Neural cell (in vitro differentiated cells): ENCODE results near the gene WDR89. TPM values are rescaled to one million over a fixed set of nuclear protein-coding genes. Genes with fewer than 3 reads are reported as not detected.

Source experiments
- H2AFZ ChIP-seq: fragments of 200-600, 300-800 bp; sonication (generic), shearing (Covaris generic); 2 replicates; pipeline ENCODE4 v1.6.0; 2014; ENCODE audit warnings: low read depth, mild to moderate bottlenecking, antibody characterized with exemption, low read length, moderate library complexity
- H3F3A ChIP-seq: fragments of 200-600 bp; shearing (Covaris generic); 2 replicates; pipeline ENCODE4 v1.6.1; 2016; ENCODE audit warnings: mild to moderate bottlenecking, moderate library complexity, mixed read lengths, antibody characterized with exemption, low read length; ENCODE audit not compliant: insufficient read depth, poor library complexity, severe bottlenecking
- H3K27ac ChIP-seq: fragments of 200-600, 300-800 bp; sonication (generic), shearing (Covaris generic); 2 replicates; pipeline ENCODE4 v1.5.1; 2014; ENCODE audit warnings: mild to moderate bottlenecking, low read length, moderate library complexity
- H3K27me3 ChIP-seq: fragments of 300-800, 200-600 bp; sonication (generic), shearing (Covaris generic); 2 replicates; pipeline ENCODE4 v1.6.0; 2014; ENCODE audit warnings: mild to moderate bottlenecking, low read depth, low read length, moderate library complexity; ENCODE audit not compliant: insufficient read depth
- H3K36me3 ChIP-seq: fragments of 300-800, 200-600 bp; sonication (generic), shearing (Covaris generic); 2 replicates; pipeline ENCODE4 v1.5.1; 2014; ENCODE audit warnings: mild to moderate bottlenecking, antibody characterized with exemption, low read length, moderate library complexity; ENCODE audit not compliant: insufficient read depth
- H3K4me2 ChIP-seq: fragments of 300-800, 200-600 bp; sonication (generic), shearing (Covaris generic); 2 replicates; pipeline ENCODE4 v1.6.0; 2014; ENCODE audit warnings: mild to moderate bottlenecking, low read length
- H3K4me3 ChIP-seq: fragments of 300-800, 200-600 bp; sonication (generic), shearing (Covaris generic); 2 replicates; pipeline ENCODE4 v1.5.1; 2014; ENCODE audit warnings: mild to moderate bottlenecking, low read length, moderate library complexity
- H3K79me2 ChIP-seq: fragments of 200-600 bp; shearing (Covaris generic); replicated peaks from 2 replicates; pipeline ENCODE4 v1.6.0; 2014; ENCODE audit warnings: mild to moderate bottlenecking, low read length, moderate library complexity; ENCODE audit not compliant: insufficient read depth
- H3K9ac ChIP-seq: fragments of 300-800, 200-600 bp; sonication (generic), shearing (Covaris generic); 2 replicates; pipeline ENCODE4 v1.6.1; 2016; ENCODE audit warnings: mild to moderate bottlenecking, low read length, mixed read lengths
- H3K9me2 ChIP-seq: fragments of 200-600 bp; shearing (Covaris generic); 2 replicates; pipeline ENCODE4 v1.6.1; 2016; ENCODE audit warnings: mild to moderate bottlenecking, low read length, mixed read lengths; ENCODE audit not compliant: insufficient read depth
- H3K9me3 ChIP-seq: fragments of 200-600, 300-800 bp; sonication (generic), shearing (Covaris generic); 2 replicates; pipeline ENCODE4 v1.6.1; 2016; ENCODE audit warnings: mild to moderate bottlenecking, mixed run types, low read length, moderate library complexity, mixed read lengths
- H4K20me1 ChIP-seq: fragments of 200-600 bp; shearing (Covaris generic); 2 replicates; pipeline ENCODE4 v1.6.1; 2016; ENCODE audit warnings: mild to moderate bottlenecking, mixed run types; ENCODE audit not compliant: insufficient read depth
- CTCF ChIP-seq: fragments of 450-650 bp; IDR thresholded peaks from 2 replicates; pipeline ENCODE4 v1.5.1; 2014; ENCODE audit warnings: antibody characterized with exemption, mild to moderate bottlenecking, moderate library complexity; ENCODE audit not compliant: poor library complexity, severe bottlenecking
- EP300 ChIP-seq: fragments of 450-650 bp; conservative IDR thresholded peaks from 2 replicates; pipeline ENCODE4 v1.6.1; 2014; ENCODE audit warnings: antibody characterized with exemption, mild to moderate bottlenecking, moderate library complexity; ENCODE audit not compliant: poor library complexity, severe bottlenecking
- EZH2 ChIP-seq: fragments of 200-600, 300-800 bp; shearing (Covaris generic), sonication (generic); IDR thresholded peaks from 2 replicates; pipeline ENCODE4 v1.6.1; 2014; ENCODE audit warnings: antibody characterized with exemption, low read length, borderline replicate concordance, mild to moderate bottlenecking; ENCODE audit not compliant: insufficient read depth, poor library complexity, severe bottlenecking
- MXI1 ChIP-seq: fragments of 450-650 bp; conservative IDR thresholded peaks from 2 replicates; pipeline ENCODE4 v1.6.1; 2014; ENCODE audit warnings: antibody characterized with exemption, mild to moderate bottlenecking; ENCODE audit not compliant: poor library complexity, severe bottlenecking
- POLR2AphosphoS5 ChIP-seq: IDR thresholded peaks from 2 replicates; pipeline ENCODE4 v1.6.1; 2012
- RAD21 ChIP-seq: fragments of 450-650 bp; conservative IDR thresholded peaks from 2 replicates; pipeline ENCODE4 v1.6.1; 2014; ENCODE audit warnings: antibody characterized with exemption, mild to moderate bottlenecking, moderate library complexity
- REST ChIP-seq: IDR thresholded peaks from 2 replicates; pipeline ENCODE4 v1.6.1; 2012; ENCODE audit warnings: borderline replicate concordance
- SMC3 ChIP-seq: fragments of 450-650 bp; conservative IDR thresholded peaks from 2 replicates; pipeline ENCODE4 v1.6.1; 2014; ENCODE audit warnings: antibody characterized with exemption, mild to moderate bottlenecking, moderate library complexity; ENCODE audit not compliant: poor library complexity
- TAF1 ChIP-seq: IDR thresholded peaks from 2 replicates; pipeline ENCODE4 v1.6.1; 2012; ENCODE audit warnings: low read depth
- polyA plus RNA-seq: library from polyadenylated mRNA; depleted of rRNA; stranded (reverse); fragments of >200 nt; gene quantifications from 2 replicates; pipeline ENCODE4 v1.2.3, GENCODE V29; 2014

WDR89 gene
- polyA plus RNA-seq, 1 donor from 2014 or later = 15.3 TPM

- no peak overlapping the region for H3K4me3 ChIP-seq
- H3K27me3 ChIP-seq = no peaks in the 10 kb centered on the region
- H3K9ac ChIP-seq = no peak overlapping the region
- no peak overlapping the region for H3K4me2 ChIP-seq
- no peaks in the 10 kb centered on the region for H4K20me1 ChIP-seq
- no peak overlapping the region for H2AFZ ChIP-seq
- H3F3A ChIP-seq = no peaks in the 10 kb centered on the region
- no peak for TF ChIP-seq POLR2AphosphoS5
- no peak for TF ChIP-seq SMC3
- TF ChIP-seq REST = no peak
- TF ChIP-seq MXI1 = no peak
- TF ChIP-seq EZH2 = no peak
- TF ChIP-seq EP300 = no peak
- no peak for TF ChIP-seq RAD21
- no peaks in the 10 kb centered on the region for H3K79me2 ChIP-seq
- no peaks in the 10 kb centered on the region for H3K36me3 ChIP-seq
- H3K9me3 ChIP-seq = no peaks in the 10 kb centered on the region
- no peak overlapping the region for H3K27ac ChIP-seq
- H3K9me2 ChIP-seq = no peaks in the 10 kb centered on the region
These were observed 25.7 kb downstream of the WDR89 start for GRCh38 chr14:63616015-63616414.

GRCh38 chr14:63614679-63615363 is 26.9 kb downstream of the WDR89 start:
- H3K9me3 ChIP-seq = no peaks in the 10 kb centered on the region
- H3F3A ChIP-seq = no peaks in the 10 kb centered on the region
- no peaks in the 10 kb centered on the region for H4K20me1 ChIP-seq
- peaks cover 4% of the 10 kb centered on the region for H3K79me2 ChIP-seq
- no peaks in the 10 kb centered on the region for H3K27me3 ChIP-seq
- no peak overlapping the region for H3K9ac ChIP-seq
- no peak overlapping the region for H3K4me3 ChIP-seq
- H3K36me3 ChIP-seq = no peaks in the 10 kb centered on the region
- TF ChIP-seq POLR2AphosphoS5 = no peak
- no peak overlapping the region for H3K27ac ChIP-seq
- H3K9me2 ChIP-seq = no peaks in the 10 kb centered on the region
- no peak overlapping the region for H2AFZ ChIP-seq
- no peak overlapping the region for H3K4me2 ChIP-seq

- no peaks in the 10 kb centered on the region for H3K27me3 ChIP-seq
- no peaks in the 10 kb centered on the region for H3K9me2 ChIP-seq
- H4K20me1 ChIP-seq = no peaks in the 10 kb centered on the region
- H3K9me3 ChIP-seq = no peaks in the 10 kb centered on the region
- no peak overlapping the region for H3K9ac ChIP-seq
- peaks cover 4% of the 10 kb centered on the region for H3K79me2 ChIP-seq
- no peaks in the 10 kb centered on the region for H3F3A ChIP-seq
- no peak overlapping the region for H3K4me3 ChIP-seq
- no peak for TF ChIP-seq SMC3
- TF ChIP-seq POLR2AphosphoS5 = no peak
- no peak for TF ChIP-seq RAD21
- no peak for TF ChIP-seq MXI1
- no peak for TF ChIP-seq TAF1
- TF ChIP-seq EP300 = no peak
- TF ChIP-seq REST = no peak
- TF ChIP-seq CTCF = no peak
- TF ChIP-seq EZH2 = no peak
- no peak overlapping the region for H2AFZ ChIP-seq
- no peak overlapping the region for H3K27ac ChIP-seq
- H3K36me3 ChIP-seq = no peaks in the 10 kb centered on the region
- no peak overlapping the region for H3K4me2 ChIP-seq
These were observed 30.6 kb downstream of the WDR89 start for GRCh38 chr14:63611078-63611477.
